HepG2 (cell line): Measurements from ENCODE around the gene ATG2A. TPM values are rescaled to one million over a fixed set of nuclear protein-coding genes. Genes with fewer than 3 reads are reported as not detected.

ENCODE experiments used
- ERF ChIP-seq: IDR thresholded peaks from 2 replicates; pipeline ENCODE4 v1.6.1; 2018; ENCODE audit warnings: missing biosample characterization, missing genetic modification reagents
- GATAD1 ChIP-seq: IDR thresholded peaks from 2 replicates; pipeline ENCODE4 v1.6.1; 2016; ENCODE audit warnings: missing genetic modification reagents, missing compliant biosample characterization
- HMGA1 ChIP-seq: sonication (generic); formaldehyde crosslinking; conservative IDR thresholded peaks from 2 replicates; pipeline ENCODE4 v1.4.0; 2020; ENCODE audit warnings: missing genetic modification reagents
- JARID2 ChIP-seq: sonication (generic); formaldehyde crosslinking; IDR thresholded peaks from 2 replicates; pipeline ENCODE4 v1.8.1; 2023; ENCODE audit warnings: missing genetic modification reagents, inconsistent platforms; ENCODE audit not compliant: insufficient replicate concordance
- KMT2A ChIP-seq: sonication (generic); formaldehyde crosslinking; IDR thresholded peaks from 2 replicates; pipeline ENCODE4 v1.4.0; 2020; ENCODE audit warnings: missing genetic modification reagents
- NAIF1 ChIP-seq: sonication (generic); formaldehyde crosslinking; IDR thresholded peaks from 2 replicates; pipeline ENCODE4 v1.5.0; 2020; ENCODE audit warnings: mild to moderate bottlenecking, missing genetic modification reagents, borderline replicate concordance
- NCOA2 ChIP-seq: sonication (generic); formaldehyde crosslinking; IDR thresholded peaks from 2 replicates; pipeline ENCODE4 v1.8.0; 2022; ENCODE audit warnings: inconsistent platforms
- PRPF4 ChIP-seq: fragments of 200-400 bp; formaldehyde crosslinking; IDR thresholded peaks from 2 replicates; pipeline ENCODE4 v1.6.1; 2016; ENCODE audit warnings: low read length, low read depth; ENCODE audit not compliant: poor library complexity, severe bottlenecking
- SMYD3 ChIP-seq: sonication (generic); formaldehyde crosslinking; IDR thresholded peaks from 2 replicates; pipeline ENCODE4 v1.8.1; 2023; ENCODE audit warnings: mild to moderate bottlenecking, missing genetic modification reagents
- SPEN ChIP-seq: sonication (generic); formaldehyde crosslinking; IDR thresholded peaks from 2 replicates; pipeline ENCODE4 v1.5.1; 2020; ENCODE audit warnings: low read depth, mild to moderate bottlenecking, missing genetic modification reagents
- YY1 ChIP-seq: IDR thresholded peaks from 2 replicates; pipeline ENCODE4 v1.6.1; 2011; ENCODE audit warnings: low read length, low read depth, moderate library complexity, mild to moderate bottlenecking; ENCODE audit not compliant: insufficient read depth, insufficient replicate concordance
- ZNF121 ChIP-seq: sonication (generic); formaldehyde crosslinking; IDR thresholded peaks from 2 replicates; pipeline ENCODE4 v1.5.0; 2020; ENCODE audit warnings: mild to moderate bottlenecking, missing genetic modification reagents
- ZNF335 ChIP-seq: sonication (generic); formaldehyde crosslinking; IDR thresholded peaks from 2 replicates; pipeline ENCODE4 v1.4.0; 2020; ENCODE audit warnings: missing genetic modification reagents
- ZNF510 ChIP-seq: sonication (generic); formaldehyde crosslinking; IDR thresholded peaks from 2 replicates; pipeline ENCODE4 v1.4.0; 2020; ENCODE audit warnings: low read depth, mild to moderate bottlenecking, missing genetic modification reagents
- ZNF558 ChIP-seq: sonication (generic); formaldehyde crosslinking; IDR thresholded peaks from 2 replicates; pipeline ENCODE4 v1.9.0; 2022; ENCODE audit warnings: mild to moderate bottlenecking, missing genetic modification reagents, borderline replicate concordance
- ZNF564 ChIP-seq: sonication (generic); formaldehyde crosslinking; IDR thresholded peaks from 2 replicates; pipeline ENCODE4 v1.8.1; 2023; ENCODE audit warnings: mild to moderate bottlenecking, missing genetic modification reagents
- ZNF720 ChIP-seq: sonication (generic); formaldehyde crosslinking; IDR thresholded peaks from 2 replicates; pipeline ENCODE4 v1.4.0; 2020; ENCODE audit warnings: missing genetic modification reagents
- ZNF749 ChIP-seq: sonication (generic); formaldehyde crosslinking; IDR thresholded peaks from 2 replicates; pipeline ENCODE4 v1.8.0; 2022; ENCODE audit warnings: mild to moderate bottlenecking, missing genetic modification reagents, moderate library complexity, borderline replicate concordance
- ZNF772 ChIP-seq: sonication (generic); formaldehyde crosslinking; IDR thresholded peaks from 2 replicates; pipeline ENCODE4 v1.5.0; 2020; ENCODE audit warnings: mild to moderate bottlenecking, missing genetic modification reagents
- ZSCAN21 ChIP-seq: sonication (generic); formaldehyde crosslinking; IDR thresholded peaks from 2 replicates; pipeline ENCODE4 v1.8.0; 2022; ENCODE audit warnings: mild to moderate bottlenecking, missing genetic modification reagents, moderate library complexity, borderline replicate concordance
- polyA plus RNA-seq, 8 experiments: library from polyadenylated mRNA; depleted of rRNA in 3 of 8; stranded (reverse) in 7 of 8; unstranded in 1 of 8; fragments of >200 nt; fragmentation: Illumina TruSeq in 4 of 8; extraction: Trizol in 4 of 8; gene quantifications; 2 replicates each; pipeline versions ENCODE4 v1.2.1 to v1.2.3, GENCODE V29; 2011 to 2016; ENCODE audit warnings: low read depth in 4 of 8, missing spikeins in 1 of 8, mixed read lengths in 1 of 8; ENCODE audit not compliant: insufficient read depth in 1 of 8
- total RNA-seq, 5 experiments: library from RNA; depleted of rRNA; stranded (reverse); fragments of >200 nt; fragmentation: Illumina TruSeq; extraction: Trizol; gene quantifications; 2 replicates each; pipeline ENCODE4 v1.2.3, GENCODE V29; 2016; ENCODE audit warnings: low read depth in 1 of 5
- TF ChIP-seq, protein P1 (sequence below): sonication (generic); formaldehyde crosslinking; IDR thresholded peaks from 2 replicates; pipeline ENCODE4 v1.4.0; 2020; ENCODE audit warnings: missing genetic modification reagents
- TF ChIP-seq, protein P2 (sequence below): IDR thresholded peaks from 2 replicates; pipeline ENCODE4 v1.6.1; 2016; ENCODE audit warnings: control low read depth
- TF ChIP-seq, protein P3 (sequence below): sonication (generic); formaldehyde crosslinking; IDR thresholded peaks from 2 replicates; pipeline ENCODE4 v1.4.0; 2020; ENCODE audit warnings: low read depth, mild to moderate bottlenecking, missing genetic modification reagents

ATG2A gene
- total and polyA plus RNA-seq, 2 of the 13 experiments (the other 11 are each of a cell fraction or from before 2014, with no cell fraction given) = 6.7 to 8.0 TPM

DNA sequence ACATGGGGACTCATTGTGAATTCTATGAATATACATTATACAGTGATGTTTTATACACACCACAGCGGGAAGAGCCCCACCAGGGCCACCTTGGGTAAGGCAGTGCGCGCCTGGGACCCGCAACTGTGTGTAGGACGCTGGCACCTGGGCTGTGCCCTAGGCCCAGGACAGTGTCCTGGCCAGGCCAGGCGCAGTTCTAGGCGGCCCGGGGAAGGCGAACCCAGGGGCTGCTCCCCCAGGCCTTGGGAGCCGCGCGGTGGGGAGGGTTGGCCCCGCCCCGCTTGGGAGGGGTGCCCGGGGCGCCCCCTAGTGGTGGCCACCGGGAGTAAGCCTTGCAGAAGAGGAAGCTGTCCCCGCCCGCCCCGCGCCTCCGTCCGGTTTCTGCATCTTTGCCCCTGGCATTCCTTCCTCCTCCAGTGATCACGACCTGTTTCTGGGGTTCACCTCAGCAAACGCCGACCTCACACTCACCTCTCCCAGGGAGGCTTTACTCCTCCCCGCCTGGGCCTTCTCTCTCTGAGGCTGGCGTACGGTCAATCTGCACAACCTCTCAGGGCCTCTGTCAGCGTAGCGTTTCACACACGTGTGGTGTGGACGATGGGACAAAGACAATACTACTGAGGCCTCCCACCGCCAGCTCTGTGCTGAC, 29.1 kb downstream of the ATG2A start (continued):
- TF ChIP-seq YY1 = peak; percentile 48
- TF ChIP-seq SMYD3 (CRISPR knock-in tag) = peak; percentile 52; the same call in 1 of the 2 replicates
- TF ChIP-seq KMT2A (CRISPR knock-in tag) = 0 out of 2 replicates have a peak, but pooled peaks have one; percentile 61
- TF ChIP-seq ZNF749 (CRISPR knock-in tag) = peak; percentile 38; the same call in 1 of the 2 replicates
- TF ChIP-seq ZSCAN21 (CRISPR knock-in tag) = 0 out of 2 replicates have a peak, but pooled peaks have one; percentile 71
- TF ChIP-seq ZNF121 = no peak
- TF ChIP-seq ZNF564 (CRISPR knock-in tag) = no peak
- no peak for TF ChIP-seq NAIF1 (CRISPR knock-in tag)
- 0 out of 2 replicates have a peak, but pooled peaks have one; percentile 39 for TF ChIP-seq ZNF772 (CRISPR knock-in tag)
- no peak for TF ChIP-seq ZNF558 (CRISPR knock-in tag)
- no peak for TF ChIP-seq HMGA1 (CRISPR knock-in tag)
- no peak for TF ChIP-seq NCOA2
- peak; percentile 8; the same call in 1 of the 2 replicates for TF ChIP-seq SPEN (CRISPR knock-in tag)
- TF ChIP-seq GATAD1 (CRISPR knock-in tag) = no peak
- TF ChIP-seq, protein P1, sequence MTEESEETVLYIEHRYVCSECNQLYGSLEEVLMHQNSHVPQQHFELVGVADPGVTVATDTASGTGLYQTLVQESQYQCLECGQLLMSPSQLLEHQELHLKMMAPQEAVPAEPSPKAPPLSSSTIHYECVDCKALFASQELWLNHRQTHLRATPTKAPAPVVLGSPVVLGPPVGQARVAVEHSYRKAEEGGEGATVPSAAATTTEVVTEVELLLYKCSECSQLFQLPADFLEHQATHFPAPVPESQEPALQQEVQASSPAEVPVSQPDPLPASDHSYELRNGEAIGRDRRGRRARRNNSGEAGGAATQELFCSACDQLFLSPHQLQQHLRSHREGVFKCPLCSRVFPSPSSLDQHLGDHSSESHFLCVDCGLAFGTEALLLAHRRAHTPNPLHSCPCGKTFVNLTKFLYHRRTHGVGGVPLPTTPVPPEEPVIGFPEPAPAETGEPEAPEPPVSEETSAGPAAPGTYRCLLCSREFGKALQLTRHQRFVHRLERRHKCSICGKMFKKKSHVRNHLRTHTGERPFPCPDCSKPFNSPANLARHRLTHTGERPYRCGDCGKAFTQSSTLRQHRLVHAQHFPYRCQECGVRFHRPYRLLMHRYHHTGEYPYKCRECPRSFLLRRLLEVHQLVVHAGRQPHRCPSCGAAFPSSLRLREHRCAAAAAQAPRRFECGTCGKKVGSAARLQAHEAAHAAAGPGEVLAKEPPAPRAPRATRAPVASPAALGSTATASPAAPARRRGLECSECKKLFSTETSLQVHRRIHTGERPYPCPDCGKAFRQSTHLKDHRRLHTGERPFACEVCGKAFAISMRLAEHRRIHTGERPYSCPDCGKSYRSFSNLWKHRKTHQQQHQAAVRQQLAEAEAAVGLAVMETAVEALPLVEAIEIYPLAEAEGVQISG (CRISPR knock-in tag) = peak; percentile 70
- TF ChIP-seq ZNF510 (CRISPR knock-in tag) = no peak
- no peak for TF ChIP-seq ZNF335 (CRISPR knock-in tag)
- TF ChIP-seq JARID2 (CRISPR knock-in tag) = no peak
- TF ChIP-seq ZNF720 (CRISPR knock-in tag) = no peak
- TF ChIP-seq, protein P2, sequence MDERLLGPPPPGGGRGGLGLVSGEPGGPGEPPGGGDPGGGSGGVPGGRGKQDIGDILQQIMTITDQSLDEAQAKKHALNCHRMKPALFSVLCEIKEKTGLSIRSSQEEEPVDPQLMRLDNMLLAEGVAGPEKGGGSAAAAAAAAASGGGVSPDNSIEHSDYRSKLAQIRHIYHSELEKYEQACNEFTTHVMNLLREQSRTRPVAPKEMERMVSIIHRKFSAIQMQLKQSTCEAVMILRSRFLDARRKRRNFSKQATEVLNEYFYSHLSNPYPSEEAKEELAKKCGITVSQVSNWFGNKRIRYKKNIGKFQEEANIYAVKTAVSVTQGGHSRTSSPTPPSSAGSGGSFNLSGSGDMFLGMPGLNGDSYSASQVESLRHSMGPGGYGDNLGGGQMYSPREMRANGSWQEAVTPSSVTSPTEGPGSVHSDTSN (CRISPR knock-in tag) = no peak
- TF ChIP-seq PRPF4 = no peak
- TF ChIP-seq ERF (CRISPR knock-in tag) = peak; percentile 40; the same call in 1 of the 2 replicates
- TF ChIP-seq, protein P3, sequence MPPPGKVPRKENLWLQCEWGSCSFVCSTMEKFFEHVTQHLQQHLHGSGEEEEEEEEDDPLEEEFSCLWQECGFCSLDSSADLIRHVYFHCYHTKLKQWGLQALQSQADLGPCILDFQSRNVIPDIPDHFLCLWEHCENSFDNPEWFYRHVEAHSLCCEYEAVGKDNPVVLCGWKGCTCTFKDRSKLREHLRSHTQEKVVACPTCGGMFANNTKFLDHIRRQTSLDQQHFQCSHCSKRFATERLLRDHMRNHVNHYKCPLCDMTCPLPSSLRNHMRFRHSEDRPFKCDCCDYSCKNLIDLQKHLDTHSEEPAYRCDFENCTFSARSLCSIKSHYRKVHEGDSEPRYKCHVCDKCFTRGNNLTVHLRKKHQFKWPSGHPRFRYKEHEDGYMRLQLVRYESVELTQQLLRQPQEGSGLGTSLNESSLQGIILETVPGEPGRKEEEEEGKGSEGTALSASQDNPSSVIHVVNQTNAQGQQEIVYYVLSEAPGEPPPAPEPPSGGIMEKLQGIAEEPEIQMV (CRISPR knock-in tag) = 0 out of 2 replicates have a peak, but pooled peaks have one; percentile 53
